22Rv1 (cell line): ENCODE results near the gene CD34.

Source experiments
- ZFX ChIP-seq: fragments of 450-650 bp; IDR thresholded peaks from 2 replicates; pipeline ENCODE4 v1.6.1; 2017; ENCODE audit warnings: antibody characterized with exemption, borderline replicate concordance
- TF ChIP-seq, protein P1 (sequence below): fragments of 450-650 bp; IDR thresholded peaks from 2 replicates; pipeline ENCODE4 v1.5.1; 2017; ENCODE audit warnings: mild to moderate bottlenecking

DNA sequence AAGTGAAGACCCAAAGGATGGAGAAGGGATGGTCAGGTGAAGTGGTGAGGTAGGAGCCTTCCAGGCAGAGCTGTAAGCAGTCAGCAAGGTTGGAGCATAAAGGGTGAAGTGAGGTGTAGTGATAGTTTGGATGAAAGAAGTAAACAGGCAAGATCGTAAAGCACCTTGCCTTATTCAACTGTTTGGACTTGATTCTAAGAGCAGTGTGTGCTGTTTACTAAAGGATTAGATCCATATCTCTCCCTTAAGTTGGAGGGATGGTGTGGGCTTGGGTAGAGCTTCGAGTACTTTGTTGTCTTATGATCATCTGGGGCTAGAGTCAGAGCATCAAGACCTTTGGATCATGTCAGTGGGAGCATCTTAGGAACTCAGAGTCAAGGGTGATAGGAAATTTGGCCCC is 39.8 kb upstream of the CD34 start:
- TF ChIP-seq, protein P1, sequence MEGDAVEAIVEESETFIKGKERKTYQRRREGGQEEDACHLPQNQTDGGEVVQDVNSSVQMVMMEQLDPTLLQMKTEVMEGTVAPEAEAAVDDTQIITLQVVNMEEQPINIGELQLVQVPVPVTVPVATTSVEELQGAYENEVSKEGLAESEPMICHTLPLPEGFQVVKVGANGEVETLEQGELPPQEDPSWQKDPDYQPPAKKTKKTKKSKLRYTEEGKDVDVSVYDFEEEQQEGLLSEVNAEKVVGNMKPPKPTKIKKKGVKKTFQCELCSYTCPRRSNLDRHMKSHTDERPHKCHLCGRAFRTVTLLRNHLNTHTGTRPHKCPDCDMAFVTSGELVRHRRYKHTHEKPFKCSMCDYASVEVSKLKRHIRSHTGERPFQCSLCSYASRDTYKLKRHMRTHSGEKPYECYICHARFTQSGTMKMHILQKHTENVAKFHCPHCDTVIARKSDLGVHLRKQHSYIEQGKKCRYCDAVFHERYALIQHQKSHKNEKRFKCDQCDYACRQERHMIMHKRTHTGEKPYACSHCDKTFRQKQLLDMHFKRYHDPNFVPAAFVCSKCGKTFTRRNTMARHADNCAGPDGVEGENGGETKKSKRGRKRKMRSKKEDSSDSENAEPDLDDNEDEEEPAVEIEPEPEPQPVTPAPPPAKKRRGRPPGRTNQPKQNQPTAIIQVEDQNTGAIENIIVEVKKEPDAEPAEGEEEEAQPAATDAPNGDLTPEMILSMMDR, result no peak
- no peak for TF ChIP-seq ZFX
